WTC11 (cell line): ENCODE data around the gene NFATC3. TPM values are rescaled to one million over a fixed set of nuclear protein-coding genes. Genes with fewer than 3 reads are reported as not detected.

Source experiments
- CBFB ChIP-seq: sonication (generic); formaldehyde crosslinking; IDR thresholded peaks from 2 replicates; pipeline ENCODE4 v1.8.1; 2022; ENCODE audit warnings: mild to moderate bottlenecking, low read depth, missing genetic modification reagents
- CREM ChIP-seq: sonication (generic); formaldehyde crosslinking; IDR thresholded peaks from 2 replicates; pipeline ENCODE4 v1.8.1; 2022; ENCODE audit warnings: mild to moderate bottlenecking, missing genetic modification reagents, moderate library complexity
- ELF4 ChIP-seq: sonication (generic); formaldehyde crosslinking; IDR thresholded peaks from 2 replicates; pipeline ENCODE4 v1.8.1; 2022; ENCODE audit warnings: low read depth, mild to moderate bottlenecking, moderate library complexity, missing genetic modification reagents
- ETV6 ChIP-seq: sonication (generic); formaldehyde crosslinking; IDR thresholded peaks from 2 replicates; pipeline ENCODE4 v1.8.1; 2022; ENCODE audit warnings: mild to moderate bottlenecking, missing genetic modification reagents
- FOXK1 ChIP-seq: sonication (generic); formaldehyde crosslinking; IDR thresholded peaks from 2 replicates; pipeline ENCODE4 v1.8.0; 2022; ENCODE audit warnings: mild to moderate bottlenecking, moderate library complexity, missing genetic modification reagents
- FOXP1 ChIP-seq: sonication (generic); formaldehyde crosslinking; IDR thresholded peaks from 2 replicates; pipeline ENCODE4 v1.8.0; 2022; ENCODE audit warnings: missing genetic modification reagents, mild to moderate bottlenecking, moderate library complexity, borderline replicate concordance
- HMGA2 ChIP-seq: fragments of 250-450 bp; sonication (Bioruptor Pico); IDR thresholded peaks from 2 replicates; pipeline ENCODE4 v1.4.0; 2021; ENCODE audit warnings: mild to moderate bottlenecking, moderate library complexity
- JUN ChIP-seq: sonication (generic); formaldehyde crosslinking; IDR thresholded peaks from 2 replicates; pipeline ENCODE4 v1.8.0; 2023; ENCODE audit warnings: mild to moderate bottlenecking, missing genetic modification reagents
- KAT7 ChIP-seq: sonication (generic); formaldehyde crosslinking; IDR thresholded peaks from 2 replicates; pipeline ENCODE4 v1.8.1; 2023; ENCODE audit warnings: missing genetic modification reagents, mild to moderate bottlenecking, borderline replicate concordance
- MYBL2 ChIP-seq: sonication (generic); formaldehyde crosslinking; IDR thresholded peaks from 2 replicates; pipeline ENCODE4 v1.8.1; 2023; ENCODE audit warnings: mild to moderate bottlenecking, moderate library complexity, missing genetic modification reagents
- NR2C2 ChIP-seq: sonication (generic); formaldehyde crosslinking; IDR thresholded peaks from 2 replicates; pipeline ENCODE4 v1.8.0; 2022; ENCODE audit warnings: mild to moderate bottlenecking, missing genetic modification reagents
- PRRX2 ChIP-seq: fragments of 250-450 bp; sonication (Bioruptor Pico); IDR thresholded peaks from 2 replicates; pipeline ENCODE4 v1.8.0; 2021; ENCODE audit warnings: mild to moderate bottlenecking
- TEAD1 ChIP-seq: sonication (generic); formaldehyde crosslinking; IDR thresholded peaks from 2 replicates; pipeline ENCODE4 v1.8.0; 2022; ENCODE audit warnings: mild to moderate bottlenecking, missing genetic modification reagents
- ZBTB21 ChIP-seq: sonication (generic); formaldehyde crosslinking; IDR thresholded peaks from 2 replicates; pipeline ENCODE4 v1.8.1; 2023; ENCODE audit warnings: mild to moderate bottlenecking, missing genetic modification reagents, borderline replicate concordance
- ZNF138 ChIP-seq: sonication (generic); formaldehyde crosslinking; conservative IDR thresholded peaks from 2 replicates; pipeline ENCODE4 v1.8.1; 2022; ENCODE audit warnings: mild to moderate bottlenecking, moderate library complexity, missing genetic modification reagents
- ZNF232 ChIP-seq: sonication (generic); formaldehyde crosslinking; IDR thresholded peaks from 2 replicates; pipeline ENCODE4 v1.8.0; 2022; ENCODE audit warnings: mild to moderate bottlenecking, missing genetic modification reagents
- ZNF416 ChIP-seq: fragments of 250-450 bp; sonication (Bioruptor Pico); IDR thresholded peaks from 2 replicates; pipeline ENCODE4 v1.9.0; 2021; ENCODE audit warnings: mild to moderate bottlenecking, inconsistent platforms
- total RNA-seq: library from RNA; stranded (reverse); gene quantifications from 3 replicates; pipeline ENCODE4 v1.2.3, GENCODE V29; 2021
- TF ChIP-seq, protein P1 (sequence below): sonication (generic); formaldehyde crosslinking; IDR thresholded peaks from 2 replicates; pipeline ENCODE4 v1.8.1; 2023; ENCODE audit warnings: mild to moderate bottlenecking, moderate library complexity, missing genetic modification reagents
- TF ChIP-seq, protein P2 (sequence below): sonication (generic); formaldehyde crosslinking; IDR thresholded peaks from 2 replicates; pipeline ENCODE4 v1.8.0; 2023; ENCODE audit warnings: missing genetic modification reagents
- TF ChIP-seq, protein P3 (sequence below): sonication (generic); formaldehyde crosslinking; IDR thresholded peaks from 2 replicates; pipeline ENCODE4 v1.8.1; 2023; ENCODE audit warnings: mild to moderate bottlenecking, missing genetic modification reagents
- TF ChIP-seq, protein P4 (sequence below): sonication (generic); formaldehyde crosslinking; IDR thresholded peaks from 2 replicates; pipeline ENCODE4 v1.8.1; 2023; ENCODE audit warnings: mild to moderate bottlenecking, missing genetic modification reagents, moderate library complexity
- TF ChIP-seq, protein P5 (sequence below): sonication (generic); formaldehyde crosslinking; IDR thresholded peaks from 2 replicates; pipeline ENCODE4 v1.8.0; 2023; ENCODE audit warnings: missing genetic modification reagents, mild to moderate bottlenecking, borderline replicate concordance
- TF ChIP-seq, protein P6 (sequence below): sonication (generic); formaldehyde crosslinking; IDR thresholded peaks from 2 replicates; pipeline ENCODE4 v1.8.1; 2022; ENCODE audit warnings: mild to moderate bottlenecking, moderate library complexity, missing genetic modification reagents
- TF ChIP-seq, protein P7 (sequence below): sonication (generic); formaldehyde crosslinking; IDR thresholded peaks from 2 replicates; pipeline ENCODE4 v1.8.1; 2022; ENCODE audit warnings: low read depth, mild to moderate bottlenecking, moderate library complexity, missing genetic modification reagents, borderline replicate concordance
- TF ChIP-seq, protein P8 (sequence below): sonication (generic); formaldehyde crosslinking; IDR thresholded peaks from 2 replicates; pipeline ENCODE4 v1.8.0; 2022; ENCODE audit warnings: mild to moderate bottlenecking, missing genetic modification reagents
- TF ChIP-seq, protein P9 (sequence below): sonication (generic); formaldehyde crosslinking; IDR thresholded peaks from 2 replicates; pipeline ENCODE4 v1.8.0; 2022; ENCODE audit warnings: mild to moderate bottlenecking, missing genetic modification reagents

Gene NFATC3
- total RNA-seq, 1 experiment from 2014 or later = 34.6 TPM

DNA sequence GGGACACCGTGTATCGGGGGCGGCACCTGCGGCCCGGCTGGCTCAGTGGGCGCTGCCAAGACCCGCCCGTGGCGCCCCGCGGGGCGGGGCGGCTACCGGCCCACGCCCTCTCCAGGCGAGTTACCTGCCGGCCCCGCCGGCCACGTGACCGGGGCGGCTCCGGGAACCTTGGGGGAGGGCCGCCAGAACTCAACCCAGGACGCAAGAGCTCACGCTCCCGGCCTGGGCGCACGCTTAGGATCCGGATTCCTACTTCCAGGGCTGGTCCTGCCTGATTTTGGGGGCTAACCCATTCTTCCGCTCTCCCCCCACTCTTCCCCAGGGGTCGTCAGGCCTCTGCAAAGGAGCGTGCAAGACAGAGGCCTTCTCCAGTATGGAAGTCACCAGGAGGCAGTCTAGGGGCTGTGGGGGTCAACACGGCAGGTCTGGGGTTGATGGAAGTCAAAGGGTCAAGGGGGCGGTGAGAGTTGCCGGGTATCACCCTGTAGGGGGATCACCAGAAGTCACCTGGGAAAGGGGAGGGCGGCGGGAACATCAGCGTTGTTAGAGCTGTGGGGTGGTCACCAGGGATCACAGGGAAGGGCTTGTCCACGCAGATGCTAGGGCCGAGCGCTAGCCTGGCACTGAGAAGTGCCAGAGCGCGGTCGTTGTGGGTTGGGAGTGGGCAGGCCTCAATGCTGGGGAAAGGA is 151.1 kb downstream of the NFATC3 start (continued):
- TF ChIP-seq, protein P1, sequence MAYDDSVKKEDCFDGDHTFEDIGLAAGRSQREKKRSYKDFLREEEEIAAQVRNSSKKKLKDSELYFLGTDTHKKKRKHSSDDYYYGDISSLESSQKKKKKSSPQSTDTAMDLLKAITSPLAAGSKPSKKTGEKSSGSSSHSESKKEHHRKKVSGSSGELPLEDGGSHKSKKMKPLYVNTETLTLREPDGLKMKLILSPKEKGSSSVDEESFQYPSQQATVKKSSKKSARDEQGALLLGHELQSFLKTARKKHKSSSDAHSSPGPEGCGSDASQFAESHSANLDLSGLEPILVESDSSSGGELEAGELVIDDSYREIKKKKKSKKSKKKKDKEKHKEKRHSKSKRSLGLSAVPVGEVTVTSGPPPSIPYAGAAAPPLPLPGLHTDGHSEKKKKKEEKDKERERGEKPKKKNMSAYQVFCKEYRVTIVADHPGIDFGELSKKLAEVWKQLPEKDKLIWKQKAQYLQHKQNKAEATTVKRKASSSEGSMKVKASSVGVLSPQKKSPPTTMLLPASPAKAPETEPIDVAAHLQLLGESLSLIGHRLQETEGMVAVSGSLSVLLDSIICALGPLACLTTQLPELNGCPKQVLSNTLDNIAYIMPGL = no peak
- TF ChIP-seq, protein P2, sequence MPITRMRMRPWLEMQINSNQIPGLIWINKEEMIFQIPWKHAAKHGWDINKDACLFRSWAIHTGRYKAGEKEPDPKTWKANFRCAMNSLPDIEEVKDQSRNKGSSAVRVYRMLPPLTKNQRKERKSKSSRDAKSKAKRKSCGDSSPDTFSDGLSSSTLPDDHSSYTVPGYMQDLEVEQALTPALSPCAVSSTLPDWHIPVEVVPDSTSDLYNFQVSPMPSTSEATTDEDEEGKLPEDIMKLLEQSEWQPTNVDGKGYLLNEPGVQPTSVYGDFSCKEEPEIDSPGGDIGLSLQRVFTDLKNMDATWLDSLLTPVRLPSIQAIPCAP = 0 out of 2 replicates have a peak, but pooled peaks have one; percentile 14
- TF ChIP-seq, protein P3, sequence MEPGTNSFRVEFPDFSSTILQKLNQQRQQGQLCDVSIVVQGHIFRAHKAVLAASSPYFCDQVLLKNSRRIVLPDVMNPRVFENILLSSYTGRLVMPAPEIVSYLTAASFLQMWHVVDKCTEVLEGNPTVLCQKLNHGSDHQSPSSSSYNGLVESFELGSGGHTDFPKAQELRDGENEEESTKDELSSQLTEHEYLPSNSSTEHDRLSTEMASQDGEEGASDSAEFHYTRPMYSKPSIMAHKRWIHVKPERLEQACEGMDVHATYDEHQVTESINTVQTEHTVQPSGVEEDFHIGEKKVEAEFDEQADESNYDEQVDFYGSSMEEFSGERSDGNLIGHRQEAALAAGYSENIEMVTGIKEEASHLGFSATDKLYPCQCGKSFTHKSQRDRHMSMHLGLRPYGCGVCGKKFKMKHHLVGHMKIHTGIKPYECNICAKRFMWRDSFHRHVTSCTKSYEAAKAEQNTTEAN (CRISPR knock-in tag) = no peak
- TF ChIP-seq JUN (CRISPR knock-in tag) (no peak), KAT7 (CRISPR knock-in tag) (no peak), NR2C2 (CRISPR knock-in tag) (no peak), ZBTB21 (CRISPR knock-in tag) (peak; percentile 27; the same call in 1 of the 2 replicates), TEAD1 (CRISPR knock-in tag) (no peak; the same call in none of the 2 replicates), ELF4 (CRISPR knock-in tag) (no peak), ETV6 (CRISPR knock-in tag) (peak; percentile 79), FOXP1 (CRISPR knock-in tag) (no peak), HMGA2 (CRISPR knock-in tag) (no peak), FOXK1 (CRISPR knock-in tag) (no peak), CREM (CRISPR knock-in tag) (no peak), PRRX2 (CRISPR knock-in tag) (no peak), ZNF232 (CRISPR knock-in tag) (no peak; the same call in 1 of the 2 replicates), CBFB (CRISPR knock-in tag) (0 out of 2 replicates have a peak, but pooled peaks have one; percentile 63), ZNF138 (CRISPR knock-in tag) (no peak), MYBL2 (CRISPR knock-in tag) (no peak), ZNF416 (no peak)
- TF ChIP-seq, protein P4, sequence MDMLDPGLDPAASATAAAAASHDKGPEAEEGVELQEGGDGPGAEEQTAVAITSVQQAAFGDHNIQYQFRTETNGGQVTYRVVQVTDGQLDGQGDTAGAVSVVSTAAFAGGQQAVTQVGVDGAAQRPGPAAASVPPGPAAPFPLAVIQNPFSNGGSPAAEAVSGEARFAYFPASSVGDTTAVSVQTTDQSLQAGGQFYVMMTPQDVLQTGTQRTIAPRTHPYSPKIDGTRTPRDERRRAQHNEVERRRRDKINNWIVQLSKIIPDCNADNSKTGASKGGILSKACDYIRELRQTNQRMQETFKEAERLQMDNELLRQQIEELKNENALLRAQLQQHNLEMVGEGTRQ (CRISPR knock-in tag) = peak; percentile 97
- TF ChIP-seq, protein P5, sequence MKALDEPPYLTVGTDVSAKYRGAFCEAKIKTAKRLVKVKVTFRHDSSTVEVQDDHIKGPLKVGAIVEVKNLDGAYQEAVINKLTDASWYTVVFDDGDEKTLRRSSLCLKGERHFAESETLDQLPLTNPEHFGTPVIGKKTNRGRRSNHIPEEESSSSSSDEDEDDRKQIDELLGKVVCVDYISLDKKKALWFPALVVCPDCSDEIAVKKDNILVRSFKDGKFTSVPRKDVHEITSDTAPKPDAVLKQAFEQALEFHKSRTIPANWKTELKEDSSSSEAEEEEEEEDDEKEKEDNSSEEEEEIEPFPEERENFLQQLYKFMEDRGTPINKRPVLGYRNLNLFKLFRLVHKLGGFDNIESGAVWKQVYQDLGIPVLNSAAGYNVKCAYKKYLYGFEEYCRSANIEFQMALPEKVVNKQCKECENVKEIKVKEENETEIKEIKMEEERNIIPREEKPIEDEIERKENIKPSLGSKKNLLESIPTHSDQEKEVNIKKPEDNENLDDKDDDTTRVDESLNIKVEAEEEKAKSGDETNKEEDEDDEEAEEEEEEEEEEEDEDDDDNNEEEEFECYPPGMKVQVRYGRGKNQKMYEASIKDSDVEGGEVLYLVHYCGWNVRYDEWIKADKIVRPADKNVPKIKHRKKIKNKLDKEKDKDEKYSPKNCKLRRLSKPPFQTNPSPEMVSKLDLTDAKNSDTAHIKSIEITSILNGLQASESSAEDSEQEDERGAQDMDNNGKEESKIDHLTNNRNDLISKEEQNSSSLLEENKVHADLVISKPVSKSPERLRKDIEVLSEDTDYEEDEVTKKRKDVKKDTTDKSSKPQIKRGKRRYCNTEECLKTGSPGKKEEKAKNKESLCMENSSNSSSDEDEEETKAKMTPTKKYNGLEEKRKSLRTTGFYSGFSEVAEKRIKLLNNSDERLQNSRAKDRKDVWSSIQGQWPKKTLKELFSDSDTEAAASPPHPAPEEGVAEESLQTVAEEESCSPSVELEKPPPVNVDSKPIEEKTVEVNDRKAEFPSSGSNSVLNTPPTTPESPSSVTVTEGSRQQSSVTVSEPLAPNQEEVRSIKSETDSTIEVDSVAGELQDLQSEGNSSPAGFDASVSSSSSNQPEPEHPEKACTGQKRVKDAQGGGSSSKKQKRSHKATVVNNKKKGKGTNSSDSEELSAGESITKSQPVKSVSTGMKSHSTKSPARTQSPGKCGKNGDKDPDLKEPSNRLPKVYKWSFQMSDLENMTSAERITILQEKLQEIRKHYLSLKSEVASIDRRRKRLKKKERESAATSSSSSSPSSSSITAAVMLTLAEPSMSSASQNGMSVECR (CRISPR knock-in tag) = 0 out of 2 replicates have a peak, but pooled peaks have one; percentile 23
- TF ChIP-seq, protein P6, sequence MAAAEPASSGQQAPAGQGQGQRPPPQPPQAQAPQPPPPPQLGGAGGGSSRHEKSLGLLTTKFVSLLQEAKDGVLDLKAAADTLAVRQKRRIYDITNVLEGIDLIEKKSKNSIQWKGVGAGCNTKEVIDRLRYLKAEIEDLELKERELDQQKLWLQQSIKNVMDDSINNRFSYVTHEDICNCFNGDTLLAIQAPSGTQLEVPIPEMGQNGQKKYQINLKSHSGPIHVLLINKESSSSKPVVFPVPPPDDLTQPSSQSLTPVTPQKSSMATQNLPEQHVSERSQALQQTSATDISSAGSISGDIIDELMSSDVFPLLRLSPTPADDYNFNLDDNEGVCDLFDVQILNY (CRISPR knock-in tag) = no peak; the same call in 1 of the 2 replicates
- TF ChIP-seq, protein P7, sequence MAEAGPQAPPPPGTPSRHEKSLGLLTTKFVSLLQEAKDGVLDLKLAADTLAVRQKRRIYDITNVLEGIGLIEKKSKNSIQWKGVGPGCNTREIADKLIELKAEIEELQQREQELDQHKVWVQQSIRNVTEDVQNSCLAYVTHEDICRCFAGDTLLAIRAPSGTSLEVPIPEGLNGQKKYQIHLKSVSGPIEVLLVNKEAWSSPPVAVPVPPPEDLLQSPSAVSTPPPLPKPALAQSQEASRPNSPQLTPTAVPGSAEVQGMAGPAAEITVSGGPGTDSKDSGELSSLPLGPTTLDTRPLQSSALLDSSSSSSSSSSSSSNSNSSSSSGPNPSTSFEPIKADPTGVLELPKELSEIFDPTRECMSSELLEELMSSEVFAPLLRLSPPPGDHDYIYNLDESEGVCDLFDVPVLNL = no peak
- TF ChIP-seq, protein P8, sequence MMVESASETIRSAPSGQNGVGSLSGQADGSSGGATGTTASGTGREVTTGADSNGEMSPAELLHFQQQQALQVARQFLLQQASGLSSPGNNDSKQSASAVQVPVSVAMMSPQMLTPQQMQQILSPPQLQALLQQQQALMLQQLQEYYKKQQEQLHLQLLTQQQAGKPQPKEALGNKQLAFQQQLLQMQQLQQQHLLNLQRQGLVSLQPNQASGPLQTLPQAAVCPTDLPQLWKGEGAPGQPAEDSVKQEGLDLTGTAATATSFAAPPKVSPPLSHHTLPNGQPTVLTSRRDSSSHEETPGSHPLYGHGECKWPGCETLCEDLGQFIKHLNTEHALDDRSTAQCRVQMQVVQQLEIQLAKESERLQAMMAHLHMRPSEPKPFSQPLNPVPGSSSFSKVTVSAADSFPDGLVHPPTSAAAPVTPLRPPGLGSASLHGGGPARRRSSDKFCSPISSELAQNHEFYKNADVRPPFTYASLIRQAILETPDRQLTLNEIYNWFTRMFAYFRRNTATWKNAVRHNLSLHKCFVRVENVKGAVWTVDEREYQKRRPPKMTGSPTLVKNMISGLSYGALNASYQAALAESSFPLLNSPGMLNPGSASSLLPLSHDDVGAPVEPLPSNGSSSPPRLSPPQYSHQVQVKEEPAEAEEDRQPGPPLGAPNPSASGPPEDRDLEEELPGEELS (CRISPR knock-in tag) = no peak
- TF ChIP-seq, protein P9, sequence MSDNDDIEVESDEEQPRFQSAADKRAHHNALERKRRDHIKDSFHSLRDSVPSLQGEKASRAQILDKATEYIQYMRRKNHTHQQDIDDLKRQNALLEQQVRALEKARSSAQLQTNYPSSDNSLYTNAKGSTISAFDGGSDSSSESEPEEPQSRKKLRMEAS = peak; percentile 51; the same call in 1 of the 2 replicates
